Mesenchymal stem cell (in vitro differentiated cells and primary cell): ENCODE data around the gene FKBP8.

Experiments used
- DNase-seq: peaks from one replicate; pipeline ENCODE4 v3.0.0-alpha.2; 2013
- H2AFZ ChIP-seq: one replicate; pipeline ENCODE4 v1.6.1; 2013; ENCODE audit warnings: low read depth, mild to moderate bottlenecking, control low read depth, inconsistent platforms, low read length, moderate library complexity
- H2AK5ac ChIP-seq: 2 replicates; pipeline ENCODE4 v1.6.1; 2013; ENCODE audit warnings: low read length, moderate library complexity, mild to moderate bottlenecking, inconsistent platforms; ENCODE audit not compliant: severe bottlenecking
- H2BK120ac ChIP-seq: one replicate; pipeline ENCODE4 v1.6.1; 2013; ENCODE audit warnings: low read depth, mild to moderate bottlenecking, inconsistent platforms, low read length, moderate library complexity
- H2BK12ac ChIP-seq, 2 experiments: one replicate each; pipeline ENCODE4 v1.6.1; 2013; ENCODE audit warnings: inconsistent platforms in 2 of 2, low read length in 2 of 2, mild to moderate bottlenecking in 2 of 2, moderate library complexity in 2 of 2, control low read depth in 1 of 2
- H2BK15ac ChIP-seq: one replicate; pipeline ENCODE4 v1.6.1; 2013; ENCODE audit warnings: mild to moderate bottlenecking, low read depth, inconsistent platforms; ENCODE audit not compliant: poor library complexity, severe bottlenecking
- H2BK5ac ChIP-seq: 2 replicates; pipeline ENCODE4 v1.6.1; 2013; ENCODE audit warnings: low read depth, mild to moderate bottlenecking, low read length, control low read depth, inconsistent platforms; ENCODE audit not compliant: poor library complexity, severe bottlenecking
- H3K14ac ChIP-seq, 2 experiments: one replicate each; pipeline ENCODE4 v1.6.1; 2013; ENCODE audit warnings: inconsistent platforms in 2 of 2, low read length in 2 of 2, control low read depth in 1 of 2, mild to moderate bottlenecking in 1 of 2, moderate library complexity in 1 of 2
- H3K18ac ChIP-seq, 2 experiments: one replicate each; pipeline ENCODE4 v1.6.1; 2013; ENCODE audit warnings: inconsistent platforms in 2 of 2, low read length in 2 of 2, control low read depth in 1 of 2, low read depth in 1 of 2, mild to moderate bottlenecking in 1 of 2
- H3K23ac ChIP-seq, 2 experiments: one replicate each; pipeline ENCODE4 v1.6.1; 2013; ENCODE audit warnings: inconsistent platforms in 2 of 2, low read length in 2 of 2, mild to moderate bottlenecking in 2 of 2, moderate library complexity in 2 of 2, control low read depth in 1 of 2
- H3K27ac ChIP-seq: 2 replicates; pipeline ENCODE4 v1.5.1; 2013; ENCODE audit warnings: mild to moderate bottlenecking, moderate library complexity, low read length, control low read depth, inconsistent platforms; ENCODE audit not compliant: poor library complexity, severe bottlenecking
- H3K27me3 ChIP-seq, 2 experiments: 2 replicates each; pipeline versions ENCODE4 v1.6.1 to v1.7.0; 2013; ENCODE audit warnings: low read length in 2 of 2, mild to moderate bottlenecking in 2 of 2, moderate library complexity in 2 of 2, control low read depth in 1 of 2, inconsistent platforms in 1 of 2; ENCODE audit not compliant: control insufficient read depth in 1 of 2, insufficient read depth in 1 of 2
- H3K36me3 ChIP-seq, 2 experiments: 2 replicates each; pipeline versions ENCODE4 v1.6.1 to v1.7.0; 2013; ENCODE audit warnings: low read length in 2 of 2, control low read depth in 1 of 2, inconsistent platforms in 1 of 2, low read depth in 1 of 2, mild to moderate bottlenecking in 1 of 2; ENCODE audit not compliant: insufficient read depth in 2 of 2, control insufficient read depth in 1 of 2
- H3K4ac ChIP-seq, 2 experiments: one replicate each; pipeline ENCODE4 v1.6.1; 2013; ENCODE audit warnings: inconsistent platforms in 2 of 2, low read length in 2 of 2, mild to moderate bottlenecking in 2 of 2, moderate library complexity in 2 of 2, control low read depth in 1 of 2, low read depth in 1 of 2
- H3K4me1 ChIP-seq: 2 replicates; pipeline ENCODE4 v1.6.1; 2013; ENCODE audit warnings: low read depth, low read length, control low read depth; ENCODE audit not compliant: control insufficient read depth, insufficient read depth
- H3K4me2 ChIP-seq: 2 replicates; pipeline ENCODE4 v1.6.1; 2013; ENCODE audit warnings: low read length, mild to moderate bottlenecking, inconsistent platforms; ENCODE audit not compliant: poor library complexity, severe bottlenecking
- H3K4me3 ChIP-seq, 2 experiments: 2 replicates each; pipeline versions ENCODE4 v1.5.1 to v1.7.0; 2013; ENCODE audit warnings: low read length in 2 of 2, mild to moderate bottlenecking in 2 of 2, control low read depth in 1 of 2, low read depth in 1 of 2; ENCODE audit not compliant: insufficient read depth in 1 of 2
- H3K79me1 ChIP-seq: replicated peaks from 2 replicates; pipeline ENCODE4 v1.6.1; 2013; ENCODE audit warnings: mild to moderate bottlenecking, control low read depth, low read length, inconsistent platforms; ENCODE audit not compliant: poor library complexity, severe bottlenecking
- H3K9ac ChIP-seq: 2 replicates; pipeline ENCODE4 v1.7.0; 2013; ENCODE audit warnings: mild to moderate bottlenecking, low read length, moderate library complexity
- H3K9me3 ChIP-seq: 2 replicates; pipeline ENCODE4 v1.7.0; 2013; ENCODE audit warnings: mild to moderate bottlenecking, low read length; ENCODE audit not compliant: control insufficient read depth
- H4K8ac ChIP-seq: one replicate; pipeline ENCODE4 v1.6.1; 2013; ENCODE audit warnings: inconsistent platforms, mild to moderate bottlenecking, low read length, moderate library complexity
- H4K91ac ChIP-seq: one replicate; pipeline ENCODE4 v1.6.1; 2013; ENCODE audit warnings: mild to moderate bottlenecking, low read length, inconsistent platforms
- WGBS: methylation state at CpG from one replicate; pipeline ENCODE4 v1.1.7; 2013; ENCODE audit warnings: mixed read lengths; 5-methylcytosine and 5-hydroxymethylcytosine counted together

FKBP8 gene

GRCh38 chr19:18486746-18487145, 56.6 kb downstream of the FKBP8 start:
- peak overlapping the region in 1 of 2 experiments; percentile 17 for H3K4me3 ChIP-seq
- H3K9me3 ChIP-seq, result no peaks in the 10 kb centered on the region
- peak overlapping the region; percentile 46 to 81 for H3K4ac ChIP-seq
- peak overlapping the region in 1 of 2 experiments; percentile 78 for H3K14ac ChIP-seq
- H2AK5ac ChIP-seq, result no peak overlapping the region
- H3K23ac ChIP-seq, result no peak overlapping the region
- H3K4me1 ChIP-seq, result peaks cover 56% of the 10 kb centered on the region
- no peak for DNase-seq
- no peak overlapping the region for H2BK15ac ChIP-seq
- no peak overlapping the region for H2BK120ac ChIP-seq
- H4K8ac ChIP-seq, result peak overlapping the region; percentile 47
- H3K36me3 ChIP-seq, result peaks cover 0 to 20% of the 10 kb centered on the region in 2 experiments
- H3K27ac ChIP-seq, result no peak overlapping the region
- peak overlapping the region in 1 of 2 experiments; percentile 59 for H2BK12ac ChIP-seq
- H3K27me3 ChIP-seq, result no peaks in the 10 kb centered on the region
- H2AFZ ChIP-seq, result no peak overlapping the region
- no peak overlapping the region for H2BK5ac ChIP-seq
- peak overlapping the region in 1 of 2 experiments; percentile 93 for H3K18ac ChIP-seq
- 90% methylated on average over 8 of the region's 8 CpGs for WGBS
- no peak overlapping the region for H3K9ac ChIP-seq
- peaks cover 50% of the 10 kb centered on the region for H3K79me1 ChIP-seq
- no peak overlapping the region for H3K4me2 ChIP-seq
- H4K91ac ChIP-seq, result peak overlapping the region; percentile 64

GRCh38 chr19:18484992-18485391, 58.4 kb downstream of the FKBP8 start:
- no peak for DNase-seq
- Histone ChIP-seq H2AK5ac (no peak overlapping the region), H4K91ac (peak overlapping the region; percentile 58), H3K4ac (peak overlapping the region in 1 of 2 experiments; percentile 24), H3K18ac (peak overlapping the region; percentile 64 to 65), H3K9me3 (no peaks in the 10 kb centered on the region), H3K23ac (no peak overlapping the region), H3K4me3 (no peak overlapping the region), H3K79me1 (peaks cover 51% of the 10 kb centered on the region), H3K27me3 (no peaks in the 10 kb centered on the region), H2BK12ac (peak overlapping the region; percentile 12 to 63), H3K14ac (peak overlapping the region in 1 of 2 experiments; percentile 29), H3K4me1 (peaks cover 67% of the 10 kb centered on the region), H3K27ac (no peak overlapping the region), H3K4me2 (no peak overlapping the region), H4K8ac (peak overlapping the region; percentile 21), H2BK15ac (peak overlapping the region; percentile 36), H3K36me3 (peaks cover 0 to 14% of the 10 kb centered on the region in 2 experiments), H2AFZ (no peak overlapping the region), H2BK5ac (no peak overlapping the region), H3K9ac (no peak overlapping the region), H2BK120ac (no peak overlapping the region)
- WGBS, result 91% methylated on average over 5 of the region's 5 CpGs

DNA sequence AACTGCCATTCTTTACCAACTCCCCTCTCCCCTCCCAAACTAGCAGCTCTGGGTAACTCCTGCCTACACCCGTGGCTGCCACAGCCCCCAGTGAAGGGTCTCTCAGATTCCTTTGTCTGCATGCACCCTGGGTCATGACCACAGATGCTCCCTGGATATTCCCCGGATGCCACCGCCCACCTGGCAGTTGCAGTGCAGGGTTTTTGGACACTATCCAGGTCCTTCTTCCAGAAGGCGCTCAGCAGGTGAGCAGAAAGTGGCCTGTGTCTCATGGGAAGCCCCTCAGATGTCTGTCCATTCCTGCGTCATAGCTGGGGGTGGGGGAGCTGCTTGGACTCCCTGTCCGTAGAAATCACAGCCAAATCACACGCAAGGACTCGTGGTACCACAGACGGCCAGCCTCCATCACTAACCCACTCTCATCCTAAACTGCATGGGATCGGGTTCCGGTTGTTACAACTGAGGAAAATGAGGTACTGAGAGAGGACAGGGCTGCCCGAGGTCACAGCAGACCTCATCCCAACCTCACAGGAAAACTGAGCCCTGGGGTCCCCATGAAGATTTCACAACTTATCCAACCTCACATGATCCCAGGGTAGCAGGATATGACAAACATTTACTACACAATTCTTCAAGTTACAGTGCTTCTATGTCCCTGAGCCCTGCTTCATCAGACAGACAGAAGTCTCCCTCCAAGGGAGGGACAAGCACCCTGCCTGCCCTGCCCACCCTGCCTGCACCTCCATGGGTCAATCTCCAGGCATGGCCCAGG, 60.1 kb downstream of the FKBP8 start:
- Histone ChIP-seq H3K9me3 (no peaks in the 10 kb centered on the region), H3K9ac (no peak overlapping the region), H2BK12ac (peak overlapping the region; percentile 38 to 88), H3K36me3 (peaks cover 0 to 10% of the 10 kb centered on the region in 2 experiments), H3K4ac (peak overlapping the region in 1 of 2 experiments; percentile 32), H2AK5ac (peak overlapping the region; percentile 17), H4K8ac (peak overlapping the region; percentile 78), H3K4me3 (no peak overlapping the region), H3K27ac (no peak overlapping the region), H2BK15ac (peak overlapping the region; percentile 55), H3K23ac (peak overlapping the region in 1 of 2 experiments; percentile 85), H3K14ac (peak overlapping the region in 1 of 2 experiments; percentile 95), H2BK120ac (no peak overlapping the region), H3K18ac (peak overlapping the region in 1 of 2 experiments; percentile 82), H4K91ac (peak overlapping the region; percentile 44), H3K79me1 (peaks cover 44% of the 10 kb centered on the region), H2AFZ (no peak overlapping the region), H3K4me1 (peaks cover 65% of the 10 kb centered on the region), H3K4me2 (no peak overlapping the region), H2BK5ac (no peak overlapping the region), H3K27me3 (no peaks in the 10 kb centered on the region)
- DNase-seq, result no peak
- 93% methylated on average over 12 of the region's 12 CpGs for WGBS
